Nephron (organoid): Measurements from ENCODE around the gene NCF4.

Source experiments
- H3K27ac Mint-ChIP-seq, 3 experiments: 2 replicates each; pipeline ENCODE4 v1.8.0; 2020; ENCODE audit warnings: mixed read lengths in 3 of 3, mild to moderate bottlenecking in 2 of 3, moderate library complexity in 1 of 3
- H3K27me3 Mint-ChIP-seq: 2 replicates; pipeline ENCODE4 v1.8.0; 2021; ENCODE audit warnings: low read depth, mild to moderate bottlenecking, moderate library complexity, mixed read lengths
- H3K36me3 Mint-ChIP-seq: 2 replicates; pipeline ENCODE4 v1.8.0; 2020; ENCODE audit warnings: low read depth, mixed read lengths
- H3K4me1 Mint-ChIP-seq: 2 replicates; pipeline ENCODE4 v1.8.0; 2020; ENCODE audit warnings: mixed read lengths
- H3K4me3 Mint-ChIP-seq, 3 experiments: 2 replicates each; pipeline ENCODE4 v1.8.0; 2020; ENCODE audit warnings: mild to moderate bottlenecking in 3 of 3, mixed read lengths in 3 of 3, moderate library complexity in 2 of 3
- H3K9me3 Mint-ChIP-seq: 2 replicates; pipeline ENCODE4 v1.8.0; 2020; ENCODE audit warnings: mixed read lengths
- TF ChIP-seq, protein P1 (sequence below), 3 experiments: fragments of 200-600 bp; sonication (generic); IDR thresholded peaks; one replicate each; pipeline ENCODE4 v1.5.0; 2021; ENCODE audit warnings: antibody characterized with exemption in 3 of 3; ENCODE audit not compliant: unreplicated experiment in 3 of 3

NCF4 gene

DNA sequence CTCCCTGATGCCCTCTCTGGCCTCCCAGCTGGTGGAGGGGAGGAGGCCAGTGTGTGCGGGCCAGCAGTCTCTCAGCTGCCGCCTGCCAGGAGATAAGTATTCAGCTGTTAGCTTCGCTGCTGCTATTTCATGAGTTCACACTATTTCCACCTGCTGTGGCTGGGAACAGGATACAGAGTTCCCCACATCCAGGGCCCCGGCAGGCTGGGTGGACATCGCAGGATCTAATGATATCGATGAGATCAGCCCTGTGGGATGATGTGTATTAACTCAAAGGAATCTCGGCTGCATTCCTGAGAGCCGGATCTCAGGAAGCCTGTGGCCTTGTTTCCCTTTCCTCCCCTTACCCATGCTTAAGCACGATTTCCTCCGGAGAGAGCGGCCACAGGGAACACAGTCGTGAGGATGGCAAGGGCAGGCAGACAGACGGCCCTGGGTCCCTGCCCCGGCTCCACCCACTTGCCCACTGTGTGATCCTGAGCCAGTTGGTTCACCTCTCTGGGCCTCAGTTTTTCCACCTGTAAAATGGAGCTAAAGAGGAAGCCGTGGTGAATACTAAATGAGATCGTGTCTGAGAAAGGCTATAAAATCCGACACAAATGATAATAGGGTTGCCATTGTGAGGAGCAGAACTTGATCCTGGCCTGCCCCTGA lies 37.5 kb upstream of the NCF4 start:
- H3K4me3 Mint-ChIP-seq: peak overlapping the region in 2 of 3 experiments; percentile 4 to 32
- H3K4me1 Mint-ChIP-seq: peaks cover 49% of the 10 kb centered on the region
- TF ChIP-seq, protein P1, sequence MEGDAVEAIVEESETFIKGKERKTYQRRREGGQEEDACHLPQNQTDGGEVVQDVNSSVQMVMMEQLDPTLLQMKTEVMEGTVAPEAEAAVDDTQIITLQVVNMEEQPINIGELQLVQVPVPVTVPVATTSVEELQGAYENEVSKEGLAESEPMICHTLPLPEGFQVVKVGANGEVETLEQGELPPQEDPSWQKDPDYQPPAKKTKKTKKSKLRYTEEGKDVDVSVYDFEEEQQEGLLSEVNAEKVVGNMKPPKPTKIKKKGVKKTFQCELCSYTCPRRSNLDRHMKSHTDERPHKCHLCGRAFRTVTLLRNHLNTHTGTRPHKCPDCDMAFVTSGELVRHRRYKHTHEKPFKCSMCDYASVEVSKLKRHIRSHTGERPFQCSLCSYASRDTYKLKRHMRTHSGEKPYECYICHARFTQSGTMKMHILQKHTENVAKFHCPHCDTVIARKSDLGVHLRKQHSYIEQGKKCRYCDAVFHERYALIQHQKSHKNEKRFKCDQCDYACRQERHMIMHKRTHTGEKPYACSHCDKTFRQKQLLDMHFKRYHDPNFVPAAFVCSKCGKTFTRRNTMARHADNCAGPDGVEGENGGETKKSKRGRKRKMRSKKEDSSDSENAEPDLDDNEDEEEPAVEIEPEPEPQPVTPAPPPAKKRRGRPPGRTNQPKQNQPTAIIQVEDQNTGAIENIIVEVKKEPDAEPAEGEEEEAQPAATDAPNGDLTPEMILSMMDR (IDR thresholded peaks at IDR 0.05; ENCODE audit: unreplicated experiment in 3 of 3): no peak
- no peaks in the 10 kb centered on the region for H3K36me3 Mint-ChIP-seq
- no peaks in the 10 kb centered on the region for H3K9me3 Mint-ChIP-seq
- H3K27me3 Mint-ChIP-seq: peaks cover 31% of the 10 kb centered on the region
- peak overlapping the region; percentile 27 to 68 (median 49) for H3K27ac Mint-ChIP-seq

DNA sequence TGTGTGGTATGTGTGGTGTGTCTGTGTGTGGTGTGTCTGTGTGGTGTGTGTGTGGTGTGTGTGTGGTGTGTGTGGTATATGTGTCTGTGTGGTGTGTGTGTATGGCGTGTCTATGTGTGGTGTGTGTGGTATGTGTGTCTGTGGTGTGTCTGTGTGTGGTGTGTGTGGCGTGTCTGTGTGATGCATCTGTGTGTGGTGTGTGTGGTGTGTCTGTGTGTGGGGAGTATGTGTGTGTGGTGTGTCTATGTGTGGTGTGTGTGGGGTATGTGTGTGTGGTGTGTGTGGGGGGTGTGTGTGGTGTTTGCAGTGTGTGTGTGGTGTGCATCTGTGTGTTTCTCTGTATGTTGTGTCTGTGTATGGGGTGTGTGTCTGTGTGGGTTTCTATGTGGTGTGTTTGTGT lies 36.2 kb upstream of the NCF4 start:
- Mint-ChIP-seq H3K4me1 (peaks cover 38% of the 10 kb centered on the region), H3K4me3 (no peak overlapping the region), H3K36me3 (no peaks in the 10 kb centered on the region)

DNA sequence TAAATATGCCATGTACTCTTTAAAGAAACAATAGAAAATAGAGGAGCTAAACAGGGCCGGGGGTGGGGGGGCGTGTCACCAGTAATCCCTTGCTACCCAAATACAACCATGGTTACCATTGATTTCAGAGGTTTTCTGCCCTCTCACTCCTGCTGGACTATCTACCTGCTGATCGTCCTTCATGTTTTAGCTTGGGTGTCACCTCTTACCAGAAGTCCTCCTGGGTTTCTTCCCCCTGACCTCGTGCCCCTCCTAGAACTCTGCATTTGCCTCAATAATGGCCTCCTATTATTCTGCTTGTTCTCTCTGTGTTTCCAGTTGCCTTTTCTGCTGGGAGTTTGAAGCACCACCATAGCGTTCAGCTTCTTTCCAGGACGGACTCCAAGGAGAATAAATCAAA lies 34.5 kb upstream of the NCF4 start:
- Mint-ChIP-seq H3K27ac (peak overlapping the region; percentile 31 to 81 (median 72)), H3K4me3 (no peak overlapping the region), H3K9me3 (no peaks in the 10 kb centered on the region), H3K4me1 (peaks cover 27% of the 10 kb centered on the region), H3K36me3 (no peaks in the 10 kb centered on the region), H3K27me3 (peaks cover 11% of the 10 kb centered on the region)
- TF ChIP-seq, protein P1 (IDR thresholded peaks at IDR 0.05; ENCODE audit: unreplicated experiment in 3 of 3): no peak

More for the DNA sequence above, 36.2 kb upstream of the NCF4 start:
- H3K9me3 Mint-ChIP-seq: no peaks in the 10 kb centered on the region
- peaks cover 20% of the 10 kb centered on the region for H3K27me3 Mint-ChIP-seq
- peak overlapping the region in 1 of 3 experiments; percentile 9 for H3K27ac Mint-ChIP-seq
- TF ChIP-seq, protein P1 (IDR thresholded peaks at IDR 0.05; ENCODE audit: unreplicated experiment in 3 of 3): no peak

DNA sequence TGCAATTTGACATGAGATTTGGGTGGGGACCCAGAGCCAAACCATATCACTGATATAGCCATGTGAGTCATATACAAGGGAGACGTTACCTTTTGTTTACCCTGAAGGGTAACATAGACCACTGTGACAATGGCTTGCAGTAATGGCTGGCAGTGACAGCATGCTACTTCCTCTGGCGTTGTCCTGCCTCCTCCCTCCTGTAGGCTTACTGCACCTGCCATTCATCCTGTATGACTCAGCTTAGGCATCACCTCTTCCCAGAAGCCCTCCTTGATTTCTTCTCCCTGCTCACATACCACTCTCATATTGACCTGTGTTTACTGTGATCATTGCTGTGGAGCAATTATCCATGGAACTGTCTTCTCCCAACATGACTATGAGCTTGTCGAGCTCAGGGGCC lies 32.0 kb upstream of the NCF4 start:
- peaks cover 17% of the 10 kb centered on the region for H3K27me3 Mint-ChIP-seq
- H3K4me1 Mint-ChIP-seq: peaks cover 15% of the 10 kb centered on the region

DNA sequence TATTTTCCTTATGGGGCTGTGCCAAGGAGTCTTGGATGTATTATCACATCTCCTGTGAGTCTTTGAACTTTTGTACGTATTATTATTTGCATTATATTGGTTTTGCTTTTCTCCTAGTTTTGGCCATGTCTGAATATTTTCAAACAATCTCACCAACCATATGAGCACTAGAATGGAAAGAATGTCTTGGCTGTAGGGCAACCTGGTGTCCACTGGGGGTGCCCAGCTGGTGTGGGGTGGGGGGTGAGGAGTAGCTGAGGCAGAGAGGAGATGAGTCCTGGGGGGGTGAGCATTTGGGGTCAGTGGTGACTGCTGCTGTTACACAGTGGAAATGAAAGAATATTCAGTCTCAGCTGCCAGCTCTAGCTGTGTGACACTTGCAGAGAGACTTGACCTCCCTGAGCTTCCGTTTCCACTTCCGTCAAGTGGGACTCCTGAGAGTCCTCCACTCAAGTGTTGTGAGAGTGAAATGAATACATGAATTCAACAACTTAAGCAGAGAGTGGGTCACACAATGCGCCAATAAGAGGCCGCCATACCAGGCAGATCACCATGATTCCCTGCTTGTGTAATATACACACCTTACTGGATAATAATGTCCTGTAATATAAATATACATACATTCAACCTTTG lies 31.3 kb upstream of the NCF4 start:
- Mint-ChIP-seq H3K4me3 (no peak overlapping the region), H3K36me3 (no peaks in the 10 kb centered on the region), H3K9me3 (peaks cover 5% of the 10 kb centered on the region), H3K27ac (no peak overlapping the region), H3K27me3 (peaks cover 17% of the 10 kb centered on the region), H3K4me1 (peaks cover 15% of the 10 kb centered on the region)
- TF ChIP-seq, protein P1 (IDR thresholded peaks at IDR 0.05; ENCODE audit: unreplicated experiment in 3 of 3): no peak

More for the DNA sequence above, 32.0 kb upstream of the NCF4 start:
- TF ChIP-seq, protein P1 (IDR thresholded peaks at IDR 0.05; ENCODE audit: unreplicated experiment in 3 of 3): no peak
- Mint-ChIP-seq H3K4me3 (no peak overlapping the region), H3K36me3 (no peaks in the 10 kb centered on the region), H3K27ac (no peak overlapping the region), H3K9me3 (peaks cover 5% of the 10 kb centered on the region)

DNA sequence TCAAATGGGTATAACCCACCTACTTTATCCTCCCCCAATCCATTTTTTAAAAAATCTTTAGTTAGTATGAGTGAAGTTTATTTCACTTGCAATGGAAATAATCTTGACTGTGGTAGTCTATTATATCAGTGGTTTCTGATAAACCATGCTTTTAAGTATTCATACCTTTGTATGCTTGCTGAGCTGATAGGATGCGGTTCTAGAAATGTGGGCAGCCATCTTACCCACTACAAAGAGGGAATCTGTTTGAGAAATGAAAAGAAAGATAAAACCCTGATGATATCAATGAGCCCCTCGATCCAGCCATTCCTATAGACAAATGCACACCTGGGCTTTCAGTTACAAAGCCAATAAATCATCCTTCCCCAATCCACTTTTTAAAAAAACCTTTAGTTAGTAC lies 30.2 kb upstream of the NCF4 start:
- H3K27me3 Mint-ChIP-seq: peaks cover 17% of the 10 kb centered on the region
- H3K27ac Mint-ChIP-seq: no peak overlapping the region
- H3K9me3 Mint-ChIP-seq: peaks cover 5% of the 10 kb centered on the region
- TF ChIP-seq, protein P1 (IDR thresholded peaks at IDR 0.05; ENCODE audit: unreplicated experiment in 3 of 3): no peak
- H3K36me3 Mint-ChIP-seq: no peaks in the 10 kb centered on the region
- H3K4me3 Mint-ChIP-seq: no peak overlapping the region
- peaks cover 15% of the 10 kb centered on the region for H3K4me1 Mint-ChIP-seq
